Bronchial epithelial cell (primary cell): Measurements from ENCODE around the gene LYPD4. TPM values are rescaled to one million over a fixed set of nuclear protein-coding genes. Genes with fewer than 3 reads are reported as not detected.

Source experiments
- DNase-seq: peaks from one replicate; pipeline ENCODE4 v3.0.0-alpha.2; 2010; ENCODE audit warnings: low read depth
- FAIRE-seq: peaks from 2 replicates; lab custom pipeline; 2011; peaks lifted over from hg19 to GRCh38; lab: Jason Lieb, UNC
- H3K27me3 ChIP-seq: 2 replicates; pipeline ENCODE4 v1.5.1; 2011; ENCODE audit warnings: low read length; ENCODE audit not compliant: control insufficient read depth, insufficient read depth
- H3K36me3 ChIP-seq: 2 replicates; pipeline ENCODE4 v1.5.1; 2011; ENCODE audit warnings: low read length; ENCODE audit not compliant: control insufficient read depth, insufficient read depth
- H3K4me3 ChIP-seq: 2 replicates; pipeline ENCODE4 v1.5.1; 2011; ENCODE audit warnings: mild to moderate bottlenecking, low read depth, low read length, control low read depth
- CTCF ChIP-seq: IDR thresholded peaks from 2 replicates; pipeline ENCODE4 v1.5.1; 2011; ENCODE audit warnings: mild to moderate bottlenecking, moderate library complexity, low read length, control low read depth, inconsistent platforms; ENCODE audit not compliant: insufficient read depth, severe bottlenecking
- total RNA-seq: library from RNA; depleted of rRNA; stranded (reverse); fragments of >200 nt; gene quantifications from 2 replicates; pipeline ENCODE4 v1.2.1, GENCODE V29; 2014

LYPD4 gene
- total RNA-seq, 1 donor from 2014 or later, result not detected

GRCh38 chr19:41859618-41860418, 15.3 kb upstream of the LYPD4 start, which contains the start of gene RPS19:
TSS of gene RPS19 (plus strand) at chr19:41860255. CDS start at chr19:41860775, 520 bp downstream.
- H3K27me3 ChIP-seq, result no peaks in the 10 kb centered on the region
- peaks cover 36% of the 10 kb centered on the region for H3K36me3 ChIP-seq
- DNase-seq, result peak; percentile 95
- peak within 1 kb of the TSS; percentile 93 for H3K4me3 ChIP-seq
- TF ChIP-seq CTCF, result peak; percentile 68
- FAIRE-seq, result peak; percentile 13

DNA sequence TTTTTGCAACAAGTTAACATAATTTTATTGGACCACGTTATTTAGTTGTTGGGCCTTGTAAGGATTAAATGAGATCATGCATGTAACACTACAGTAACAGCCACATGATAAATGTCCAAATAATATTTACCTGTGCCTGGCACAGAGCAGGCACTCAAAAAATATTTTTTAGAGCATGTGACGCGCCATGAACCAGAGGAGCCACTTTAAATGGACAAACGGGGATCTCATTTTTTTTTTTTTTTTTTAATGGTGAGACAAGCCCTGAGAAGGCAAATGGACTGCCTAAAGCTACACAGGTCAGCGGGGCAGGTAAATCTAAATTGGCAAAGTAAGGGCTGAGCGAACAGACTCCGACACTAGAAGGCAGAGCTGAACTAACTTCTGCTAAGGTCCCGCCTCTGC, 14.7 kb upstream of the LYPD4 start:
- TF ChIP-seq CTCF, result no peak
- no peak for DNase-seq
- no peaks in the 10 kb centered on the region for H3K27me3 ChIP-seq
- peaks cover 30% of the 10 kb centered on the region for H3K36me3 ChIP-seq
- no peak overlapping the region for H3K4me3 ChIP-seq
- no peak for FAIRE-seq

DNA sequence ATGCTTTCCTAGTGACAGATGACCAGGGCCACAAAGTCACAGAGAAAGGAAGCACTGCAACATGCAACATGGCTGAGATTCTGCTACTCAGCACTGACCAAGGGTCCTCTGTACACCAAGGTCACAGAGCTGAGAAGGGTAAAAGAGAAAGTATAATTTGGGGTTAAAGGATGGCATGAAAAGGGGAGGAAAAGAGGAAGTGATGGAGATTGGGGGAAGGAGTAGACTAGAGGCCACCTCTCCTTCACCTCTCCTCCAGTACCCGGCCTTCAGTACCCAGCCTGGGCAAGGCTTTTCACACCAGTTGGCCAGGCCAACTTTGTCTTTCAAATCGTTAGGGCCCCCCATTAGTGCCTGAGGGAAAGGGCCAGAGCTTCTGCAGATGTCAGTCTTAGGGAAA, 9.3 kb upstream of the LYPD4 start:
- H3K4me3 ChIP-seq, result no peak overlapping the region
- FAIRE-seq, result no peak
- H3K36me3 ChIP-seq, result no peaks in the 10 kb centered on the region
- TF ChIP-seq CTCF, result no peak
- DNase-seq, result no peak
- H3K27me3 ChIP-seq, result peaks cover 2% of the 10 kb centered on the region

DNA sequence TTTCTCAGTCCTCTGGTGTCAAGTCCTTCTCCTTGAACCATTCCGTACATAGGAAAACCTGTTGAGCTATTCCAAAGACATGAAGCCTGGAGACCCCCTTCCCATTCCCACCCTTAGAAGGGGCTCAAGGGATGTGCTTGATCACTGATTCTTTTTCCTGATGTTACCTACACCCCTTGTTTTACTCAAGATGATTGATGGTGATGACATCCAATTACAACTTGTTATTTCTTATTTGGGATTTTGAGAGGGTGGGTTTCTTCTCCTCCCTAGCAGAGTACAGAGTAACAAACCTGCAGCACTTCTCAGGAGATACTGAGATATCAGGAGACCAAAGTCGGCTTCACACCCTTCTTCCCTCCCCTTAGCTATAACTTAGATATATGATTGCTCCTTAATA, 8.9 kb upstream of the LYPD4 start:
- H3K27me3 ChIP-seq, result peaks cover 4% of the 10 kb centered on the region

DNA sequence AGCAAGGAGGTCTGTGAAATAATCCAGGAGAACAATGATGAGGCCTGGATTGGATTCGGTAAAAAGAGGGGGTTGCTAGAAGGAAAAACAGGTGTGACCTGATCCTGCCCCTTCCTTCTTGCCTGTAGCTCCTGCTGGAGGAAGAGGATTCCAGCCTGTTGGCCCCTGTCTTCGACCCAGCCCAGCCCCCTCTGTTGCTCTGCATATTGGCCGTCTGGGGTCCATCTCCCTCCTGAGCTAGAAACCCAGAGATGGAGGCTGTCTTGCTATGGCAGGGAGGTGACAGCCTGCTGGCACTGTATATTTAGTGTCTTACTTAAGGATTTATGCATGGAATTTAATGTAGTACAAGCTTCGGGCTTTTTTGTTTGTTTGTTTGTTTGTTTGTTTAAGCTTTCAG, 7.0 kb upstream of the LYPD4 start:
- Histone ChIP-seq H3K4me3 (no peak overlapping the region), H3K36me3 (no peaks in the 10 kb centered on the region), H3K27me3 (peaks cover 4% of the 10 kb centered on the region)
- FAIRE-seq (no peak), DNase-seq (no peak)
- TF ChIP-seq CTCF, result no peak

More for the DNA sequence above, 8.9 kb upstream of the LYPD4 start:
- H3K4me3 ChIP-seq, result no peak overlapping the region
- DNase-seq, result no peak
- TF ChIP-seq CTCF, result no peak
- FAIRE-seq, result no peak
- no peaks in the 10 kb centered on the region for H3K36me3 ChIP-seq

- DNase-seq (no peak), FAIRE-seq (no peak)
- no peaks in the 10 kb centered on the region for H3K36me3 ChIP-seq
- no peak overlapping the region for H3K4me3 ChIP-seq
- H3K27me3 ChIP-seq, result peaks cover 4% of the 10 kb centered on the region
- TF ChIP-seq CTCF, result no peak
Observed at GRCh38 chr19:41850381-41850780, 5.9 kb upstream of the LYPD4 start.
